ENCODE measurements around the gene DCUN1D2.
"Not testable (repeated sequence)": the region's sequence is repeated elsewhere in the genome, so short reads cannot be mapped to it uniquely, and the experiment has no call there.

Gene DCUN1D2

GRCh38 chr13:113489549-113490495 lies 689 bp downstream of the DCUN1D2 start:
- DNase-seq (ENCODE audit: low spot score): peak; percentile 53

GRCh38 chr13:113489171-113489548 lies 1.4 kb downstream of the DCUN1D2 start:
- DNase-seq (ENCODE audit: low spot score): no peak

- DNase-seq (ENCODE audit: low spot score): no peak
Observed at GRCh38 chr13:113488283-113488682, 2.2 kb downstream of the DCUN1D2 start.

GRCh38 chr13:113486698-113487097 lies 3.8 kb downstream of the DCUN1D2 start:
- DNase-seq (ENCODE audit: low spot score): no peak

- DNase-seq (ENCODE audit: low spot score): no peak
Observed at GRCh38 chr13:113485545-113485944, 5.0 kb downstream of the DCUN1D2 start.

- DNase-seq (ENCODE audit: low spot score): no peak
Observed at GRCh38 chr13:113483504-113484293, 6.8 kb downstream of the DCUN1D2 start.

- no peak for DNase-seq (ENCODE audit: low spot score)
Observed at GRCh38 chr13:113483081-113483480, 7.4 kb downstream of the DCUN1D2 start.

- no peak for DNase-seq (ENCODE audit: low spot score)
Observed at GRCh38 chr13:113479179-113479578, 11.3 kb downstream of the DCUN1D2 start.

GRCh38 chr13:113477724-113478123 lies 12.8 kb downstream of the DCUN1D2 start:
- no peak for DNase-seq (ENCODE audit: low spot score)

- no peak for DNase-seq (ENCODE audit: low spot score)
Observed at GRCh38 chr13:113476811-113477210, 13.7 kb downstream of the DCUN1D2 start.

- no peak for DNase-seq (ENCODE audit: low spot score)
Observed at GRCh38 chr13:113475911-113476310, 14.6 kb downstream of the DCUN1D2 start.

- DNase-seq (ENCODE audit: low spot score): no peak
Observed at GRCh38 chr13:113475280-113475679, 15.2 kb downstream of the DCUN1D2 start.

GRCh38 chr13:113474179-113474578 lies 16.3 kb downstream of the DCUN1D2 start:
- no peak for DNase-seq (ENCODE audit: low spot score)

- no peak for DNase-seq (ENCODE audit: low spot score)
Observed at GRCh38 chr13:113472355-113473025, 18.0 kb downstream of the DCUN1D2 start.

GRCh38 chr13:113471844-113472243 lies 18.7 kb downstream of the DCUN1D2 start:
- DNase-seq (ENCODE audit: low spot score): no peak

- not testable (repeated sequence) for DNase-seq (ENCODE audit: low spot score)
Observed at GRCh38 chr13:113470635-113471163, 19.8 kb downstream of the DCUN1D2 start.

- DNase-seq (ENCODE audit: low spot score): no peak
Observed at GRCh38 chr13:113470073-113470472, 20.4 kb downstream of the DCUN1D2 start.

- DNase-seq (ENCODE audit: low spot score): no peak
Observed at GRCh38 chr13:113469582-113469981, 20.9 kb downstream of the DCUN1D2 start.

- DNase-seq (ENCODE audit: low spot score): no peak
Observed at GRCh38 chr13:113468472-113469201, 21.9 kb downstream of the DCUN1D2 start.

GRCh38 chr13:113468029-113468428 lies 22.5 kb downstream of the DCUN1D2 start:
- DNase-seq (ENCODE audit: low spot score): no peak

GRCh38 chr13:113466383-113466782 lies 24.1 kb downstream of the DCUN1D2 start:
- no peak for DNase-seq (ENCODE audit: low spot score)
